Measurements from ENCODE around the gene PHRF1.
"Not testable (repeated sequence)": the region's sequence is repeated elsewhere in the genome, so short reads cannot be mapped to it uniquely, and the experiment has no call there.

The PHRF1 gene

DNA sequence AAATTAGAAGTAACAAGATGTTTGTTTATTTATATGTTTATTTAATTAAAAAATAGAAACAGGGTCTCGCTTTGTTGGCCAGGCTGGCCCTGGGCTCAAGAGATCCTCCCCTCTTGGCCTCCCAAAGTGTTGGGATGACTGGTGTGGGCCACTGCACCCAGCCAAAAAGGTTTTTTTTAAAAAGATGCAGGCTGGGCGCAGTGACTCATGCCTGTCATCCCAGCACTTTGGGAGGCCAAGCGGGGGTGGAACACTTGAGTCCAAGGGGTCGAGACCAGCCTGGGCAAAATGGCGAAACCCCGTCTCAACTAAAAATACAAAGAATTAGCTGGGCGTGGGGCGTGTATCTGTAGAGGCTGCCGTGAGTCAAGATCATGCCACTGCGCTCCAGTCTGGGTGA, 74.2 kb downstream of the PHRF1 start:
- DNase-seq (ENCODE audit: low read depth in 2 of 2, low spot score in 1 of 2), result no peak

DNA sequence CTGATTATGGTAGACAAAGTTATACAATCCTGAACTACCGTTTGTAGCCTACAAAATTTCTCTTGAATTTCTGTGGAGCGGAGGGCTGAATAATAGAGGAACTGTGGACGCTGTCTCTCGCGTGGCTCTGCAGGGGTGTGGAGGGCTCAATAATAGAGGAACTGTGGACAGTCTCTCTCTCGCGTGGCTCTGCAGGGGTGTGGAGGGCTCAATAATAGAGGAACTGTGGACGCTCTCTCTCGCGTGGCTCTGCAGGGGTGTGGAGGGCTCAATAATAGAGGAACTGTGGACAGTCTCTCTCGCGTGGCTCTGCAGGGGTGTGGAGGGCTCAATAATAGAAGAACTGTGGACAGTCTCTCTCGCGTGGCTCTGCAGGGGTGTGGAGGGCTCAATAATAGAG, 76.9 kb downstream of the PHRF1 start:
- DNase-seq (ENCODE audit: low read depth in 2 of 2, low spot score in 1 of 2), result not testable (repeated sequence)

DNA sequence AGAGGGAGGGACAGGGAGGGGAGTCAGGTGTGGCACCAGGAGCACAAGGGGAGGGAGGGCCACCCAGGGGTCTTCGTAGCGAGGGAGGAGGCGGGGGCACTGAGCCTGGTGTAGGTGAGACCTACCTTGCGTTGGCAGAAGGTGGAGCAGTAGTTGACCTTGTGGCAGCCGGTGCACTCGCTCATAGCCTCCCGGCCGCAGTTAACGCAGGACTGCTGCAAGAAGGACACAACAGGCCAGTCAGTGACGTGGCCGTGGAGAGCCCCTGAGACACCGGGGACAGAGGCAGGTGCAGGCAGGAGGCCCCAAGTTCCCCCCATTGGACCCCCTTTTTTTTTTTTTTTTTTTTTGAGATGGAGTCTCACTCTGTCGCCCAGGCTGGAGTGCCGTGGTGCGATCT, 77.6 kb downstream of the PHRF1 start:
- no peak for DNase-seq (ENCODE audit: low read depth in 2 of 2, low spot score in 1 of 2)

DNA sequence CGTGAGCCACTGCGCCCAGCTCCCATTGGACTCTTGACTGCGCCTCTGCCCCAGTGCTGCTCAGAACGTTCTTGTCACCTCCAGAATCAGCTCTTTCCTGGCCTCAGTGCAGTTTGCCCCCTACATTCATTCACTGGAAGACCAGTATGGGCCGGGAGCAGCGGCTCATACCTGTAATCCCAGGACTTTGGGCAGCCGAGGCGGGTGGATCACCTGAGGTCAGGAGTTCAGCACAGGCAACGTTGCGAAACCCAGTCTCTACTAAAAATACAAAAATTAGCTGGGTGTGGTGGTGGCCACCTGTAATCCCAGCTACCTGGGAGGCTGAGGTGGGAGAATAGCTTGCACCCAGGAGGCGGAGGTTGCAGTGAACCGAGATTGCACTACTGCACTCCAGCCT, 78.2 kb downstream of the PHRF1 start:
- not testable (repeated sequence) for DNase-seq (ENCODE audit: low read depth in 2 of 2, low spot score in 1 of 2)

DNA sequence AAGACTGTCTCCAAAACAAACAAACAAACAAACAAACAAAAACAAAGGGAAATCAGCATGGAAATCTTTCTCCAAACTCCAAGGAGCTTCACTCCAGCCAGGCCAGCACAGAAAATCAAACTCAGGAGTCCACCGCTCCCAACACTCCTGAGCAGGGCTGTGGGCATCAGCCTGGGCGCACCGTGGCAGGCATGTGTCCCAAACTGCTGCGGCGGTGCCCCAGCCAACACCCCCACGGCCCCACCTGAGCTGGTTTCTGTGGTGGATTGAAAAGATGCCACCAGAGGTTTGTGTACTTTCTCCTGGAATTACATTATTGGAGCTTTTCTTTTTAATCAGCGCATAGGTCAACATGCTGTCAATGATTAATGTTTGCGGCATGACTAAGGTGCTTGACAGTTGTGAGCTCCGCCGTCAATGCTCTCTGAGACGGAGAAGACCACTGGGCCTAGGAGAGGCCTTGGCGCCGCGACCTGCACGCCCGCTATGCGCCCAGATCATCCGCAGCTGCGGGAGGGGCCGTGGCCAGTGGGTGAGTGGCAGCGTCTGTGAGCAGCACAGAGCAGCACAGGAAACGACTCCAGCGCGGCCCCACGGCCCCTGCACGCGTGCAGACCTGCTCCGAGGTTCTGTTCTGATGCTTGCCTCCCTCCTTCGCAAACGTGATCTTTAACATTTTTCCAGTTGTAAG, 78.9 kb downstream of the PHRF1 start:
- DNase-seq (ENCODE audit: low read depth in 2 of 2, low spot score in 1 of 2), result no peak

DNA sequence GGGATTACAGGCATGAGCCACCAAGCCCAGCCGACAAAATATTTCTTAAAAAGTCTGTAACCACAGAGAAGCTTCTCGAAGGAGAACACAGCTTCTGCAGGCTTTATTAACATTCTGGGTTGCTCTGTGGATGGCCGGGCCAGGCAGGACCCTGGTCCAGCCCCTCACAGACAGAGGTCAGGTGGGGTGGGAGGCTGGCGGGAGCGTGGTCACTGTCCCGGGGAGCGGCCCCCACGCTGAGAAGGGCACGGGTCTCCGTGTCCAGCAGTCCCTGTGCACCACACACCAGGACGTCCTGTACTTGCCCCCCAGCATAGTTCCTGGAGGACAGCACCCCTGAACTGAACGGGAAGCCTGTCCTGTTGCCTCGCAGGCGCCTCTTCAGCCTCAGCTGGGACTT, 80.2 kb downstream of the PHRF1 start:
- DNase-seq (ENCODE audit: low read depth in 2 of 2, low spot score in 1 of 2), result no peak

DNA sequence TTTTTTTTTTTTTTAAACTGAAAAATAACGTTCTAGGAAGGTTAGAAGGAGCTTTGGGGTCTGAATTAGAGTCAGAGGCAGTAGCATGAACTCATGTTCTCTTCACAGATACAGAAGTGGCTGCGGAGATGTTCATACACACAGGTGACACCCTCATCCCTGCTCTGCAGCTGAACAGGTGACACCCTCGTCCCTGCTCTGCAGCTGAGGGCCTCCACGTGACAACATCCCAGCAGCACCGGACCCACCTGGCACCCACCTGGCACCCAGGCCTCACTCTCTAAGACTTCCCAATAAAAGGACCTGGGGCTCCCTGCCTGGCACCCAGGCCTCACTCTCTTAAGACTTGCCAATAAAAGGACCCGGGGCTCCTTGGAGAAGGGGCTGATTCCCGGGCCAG, 80.6 kb downstream of the PHRF1 start:
- DNase-seq (ENCODE audit: low read depth in 2 of 2, low spot score in 1 of 2), result no peak

DNA sequence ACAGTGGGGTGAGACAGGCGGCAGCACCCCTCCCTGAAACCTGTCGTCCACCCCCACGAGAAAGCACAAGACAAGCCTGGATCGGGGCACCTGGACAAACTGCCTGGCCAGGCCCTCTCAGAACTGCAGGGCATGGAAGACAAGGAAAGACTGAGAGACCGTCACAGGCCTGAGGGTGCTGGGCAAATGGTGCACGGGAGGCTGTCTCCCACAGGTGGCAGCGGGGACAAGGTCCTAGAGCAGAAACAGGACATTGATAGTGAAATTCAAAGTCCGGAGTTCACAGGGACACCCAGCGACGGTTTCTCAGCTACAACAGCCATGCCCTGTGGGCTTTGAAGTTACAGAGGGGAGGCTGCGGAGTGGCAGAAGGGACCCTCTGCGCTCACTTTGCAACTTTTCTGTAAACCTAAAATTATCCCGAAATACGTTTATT, 81.4 kb downstream of the PHRF1 start:
- DNase-seq (ENCODE audit: low read depth in 2 of 2, low spot score in 1 of 2), result no peak

DNA sequence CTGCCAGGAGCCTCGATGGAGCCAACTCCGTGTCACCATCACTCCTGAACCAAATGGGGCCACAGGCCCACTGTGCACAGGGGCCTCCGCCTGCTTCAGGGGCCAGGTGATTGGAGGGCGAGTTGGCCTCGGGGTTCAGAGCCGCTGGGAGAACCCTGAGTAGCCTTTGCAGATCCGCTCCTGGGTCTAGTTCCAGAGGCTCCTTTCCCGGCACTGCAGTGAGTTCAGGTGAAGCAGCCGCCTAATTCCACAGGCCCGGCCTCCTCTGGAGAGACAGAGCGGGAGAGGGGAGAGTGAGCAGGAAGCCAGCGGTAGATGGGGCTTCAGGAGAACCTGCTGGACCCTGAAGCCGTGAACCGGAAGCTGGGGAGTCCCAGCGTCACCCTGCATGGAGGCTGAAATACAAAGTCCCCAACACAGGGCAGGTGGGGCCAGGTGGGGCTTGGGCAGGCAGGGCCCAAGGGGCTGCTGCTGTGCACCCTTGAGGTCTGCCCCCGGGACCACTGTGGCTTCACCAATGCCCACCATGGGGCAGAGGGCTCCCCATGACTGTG, 83.3 kb downstream of the PHRF1 start:
- no peak for DNase-seq (ENCODE audit: low read depth in 2 of 2, low spot score in 1 of 2)

DNA sequence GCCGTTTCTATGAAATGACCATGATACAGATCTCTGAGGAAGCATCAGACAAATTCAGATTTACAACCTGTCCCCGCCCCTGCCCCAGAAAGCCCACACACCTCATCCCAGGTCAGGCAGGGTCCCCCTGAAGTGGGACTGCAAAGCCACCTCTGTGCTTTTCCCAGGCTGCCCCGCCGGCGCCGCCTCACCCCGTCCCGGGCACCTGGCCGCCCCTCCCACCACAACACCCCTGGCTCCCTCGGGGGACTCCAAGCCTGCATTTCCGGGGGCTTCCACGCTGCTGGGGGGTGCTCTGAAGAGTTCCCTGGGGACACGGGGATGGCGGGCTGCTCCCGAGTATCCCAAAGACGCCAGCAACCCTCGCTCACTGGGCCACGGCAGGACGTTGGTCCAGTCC, 84.0 kb downstream of the PHRF1 start:
- DNase-seq (ENCODE audit: low read depth in 2 of 2, low spot score in 1 of 2), result no peak

DNA sequence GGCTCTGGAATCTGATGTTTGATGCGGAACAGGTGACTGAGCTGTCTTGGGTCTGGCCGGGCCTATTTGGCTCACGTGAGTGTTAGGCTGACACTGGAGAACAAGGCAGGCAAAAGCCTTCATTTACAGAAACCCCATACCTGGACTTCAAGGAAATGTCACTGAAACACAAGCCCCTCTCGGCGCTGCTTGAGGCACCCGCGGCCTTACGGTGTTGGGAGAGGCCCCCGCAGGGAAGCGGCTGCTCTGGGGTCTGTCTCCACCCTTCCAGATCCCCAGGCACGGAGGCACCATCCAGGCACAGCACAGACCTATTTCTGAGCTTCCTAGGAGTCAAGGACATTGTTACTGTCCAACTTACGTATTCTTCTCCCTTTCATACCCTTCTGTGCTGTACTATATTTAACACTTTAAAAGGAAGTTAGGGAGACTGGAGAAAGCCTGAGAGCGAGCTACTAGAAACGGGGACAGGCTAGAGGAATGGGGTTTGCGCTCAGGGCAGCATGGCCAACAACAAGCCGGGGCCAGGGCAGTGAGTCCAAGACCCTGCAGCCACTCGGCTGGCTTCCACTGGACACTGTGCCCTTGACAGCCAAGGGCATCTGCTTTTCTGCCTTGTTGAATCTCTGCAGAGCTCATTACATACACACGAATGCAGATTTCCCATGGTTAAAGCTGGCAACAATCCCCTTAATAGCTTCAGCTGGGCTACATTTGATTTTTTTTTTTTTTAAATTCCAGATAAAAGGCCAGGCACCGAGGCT, 84.6 kb downstream of the PHRF1 start:
- DNase-seq (ENCODE audit: low read depth in 2 of 2, low spot score in 1 of 2), result no peak
